Melanocyte of skin (primary cell): ENCODE results near the gene CACNB1. TPM values are rescaled to one million over a fixed set of nuclear protein-coding genes. Genes with fewer than 3 reads are reported as not detected.

ENCODE experiments used
- total RNA-seq, 2 donors: library from RNA; depleted of rRNA; stranded (reverse); fragments of >200 nt; gene quantifications; 2 replicates each; pipeline ENCODE4 v1.2.3, GENCODE V29; 2012

Gene CACNB1
- total RNA-seq: 1 to 10 TPM; 3.1 to 3.7 TPM

GRCh38 chr17:39197380-39198185 is at the start of gene CACNB1:
CACNB1 (minus strand) TSS chr17:39197669; CDS start chr17:39197495, 174 bp downstream.

GRCh38 chr17:39225308-39225958 is 28.0 kb upstream of the CACNB1 start, which contains the start of gene STAC2:
STAC2 (minus strand) TSS chr17:39225945; CDS start chr17:39225502, 443 bp downstream.

GRCh38 chr17:39200070-39200879 is 2.8 kb upstream of the CACNB1 start, which contains the start of gene RPL19:
RPL19 (plus strand) TSS chr17:39200283; CDS start chr17:39200345, 62 bp downstream.

GRCh38 chr17:39165841-39166349 is 31.6 kb downstream of the CACNB1 start, which contains the start of gene ARL5C:
ARL5C (minus strand) TSS chr17:39166161; CDS start chr17:39165760, 401 bp downstream.

GRCh38 chr17:39151150-39151942 is 46.1 kb downstream of the CACNB1 start, which contains the start of gene PLXDC1:
PLXDC1 (minus strand) TSS chr17:39151637; CDS start chr17:39151437, 200 bp downstream.

Other genes with a start within 250 kb of the CACNB1 start
- under 1 TPM in 1 of 2 donors, not detected in 1; under 0.01 TPM for gene FBXO47, start 230.3 kb downstream of the CACNB1 start, total RNA-seq
- gene PLXDC1, start 46.0 kb downstream of the CACNB1 start, total RNA-seq: under 1 TPM; 0.34 to 0.67 TPM
- not detected for gene ARL5C, start 31.5 kb downstream of the CACNB1 start, total RNA-seq
- gene RPL19, start 2.6 kb upstream of the CACNB1 start, total RNA-seq: 1,000 to 10,000 TPM; 1,145 to 1,646 TPM
- not detected for gene STAC2, start 28.3 kb upstream of the CACNB1 start, total RNA-seq
- 10 to 100 TPM in 1 of 2 donors, 1 to 10 TPM in 1; 7.0 to 12.0 TPM for gene FBXL20, start 204.0 kb upstream of the CACNB1 start, total RNA-seq